Fibroblast of skin of left quadriceps (primary cell): ENCODE data around the gene FAM53A.
A peak's percentile ranks its signal among the peaks of the same experiment; 100 is the strongest.
"Not testable (repeated sequence)": the region's sequence is repeated elsewhere in the genome, so short reads cannot be mapped to it uniquely, and the experiment has no call there.

ENCODE experiments used
- DNase-seq, 2 experiments: peaks; one replicate each; pipeline ENCODE4 v3.0.0-alpha.2; 2013; ENCODE audit warnings: low read depth in 2 of 2

Gene FAM53A

DNA sequence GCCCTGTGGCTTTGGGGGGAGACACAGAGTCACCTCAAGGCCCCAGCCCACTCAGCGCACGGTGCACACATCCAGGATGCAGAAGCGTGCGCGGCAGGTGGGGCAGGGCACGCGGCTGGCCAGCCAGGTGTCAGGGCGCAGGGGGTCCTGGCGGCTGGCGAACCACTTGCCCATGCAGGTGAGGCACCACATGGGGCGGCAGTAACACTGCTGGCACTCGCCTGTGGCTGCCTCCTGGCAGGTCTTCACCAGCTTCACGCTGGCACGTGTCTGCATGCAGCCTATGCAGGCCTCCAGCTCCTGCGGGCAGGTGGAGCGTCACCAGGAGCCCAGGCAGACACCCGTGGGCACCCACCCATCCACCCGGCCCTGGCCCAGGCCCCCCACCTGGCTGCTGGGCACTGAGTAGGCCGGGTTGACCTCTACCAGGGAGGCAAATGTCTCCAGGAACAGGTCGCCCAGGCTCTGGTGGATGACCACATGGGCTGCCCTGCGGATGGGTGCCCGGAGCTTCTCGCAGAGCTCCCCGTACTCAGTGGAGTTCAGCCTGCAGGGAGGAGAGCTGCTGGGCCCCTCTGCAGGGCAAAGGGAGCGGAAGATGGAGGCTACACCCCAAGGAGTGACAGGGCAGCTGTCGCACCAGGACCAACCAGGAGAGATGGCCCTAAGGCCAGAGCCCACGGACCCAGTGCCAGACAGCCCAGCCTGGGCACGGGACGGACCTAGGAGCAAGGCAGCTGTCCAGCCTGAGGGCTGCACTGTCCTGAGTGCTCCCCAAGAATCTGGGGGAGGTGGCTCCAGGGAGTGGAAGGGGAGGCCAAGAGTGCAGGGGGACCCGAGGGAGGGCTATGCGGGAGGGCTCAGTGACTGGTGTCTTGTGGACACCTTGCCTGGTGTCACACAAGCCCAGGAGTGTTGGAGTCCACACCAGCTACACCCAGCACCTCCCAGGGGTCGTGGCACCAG lies 33.3 kb upstream of the FAM53A start:
- DNase-seq: no peak

DNA sequence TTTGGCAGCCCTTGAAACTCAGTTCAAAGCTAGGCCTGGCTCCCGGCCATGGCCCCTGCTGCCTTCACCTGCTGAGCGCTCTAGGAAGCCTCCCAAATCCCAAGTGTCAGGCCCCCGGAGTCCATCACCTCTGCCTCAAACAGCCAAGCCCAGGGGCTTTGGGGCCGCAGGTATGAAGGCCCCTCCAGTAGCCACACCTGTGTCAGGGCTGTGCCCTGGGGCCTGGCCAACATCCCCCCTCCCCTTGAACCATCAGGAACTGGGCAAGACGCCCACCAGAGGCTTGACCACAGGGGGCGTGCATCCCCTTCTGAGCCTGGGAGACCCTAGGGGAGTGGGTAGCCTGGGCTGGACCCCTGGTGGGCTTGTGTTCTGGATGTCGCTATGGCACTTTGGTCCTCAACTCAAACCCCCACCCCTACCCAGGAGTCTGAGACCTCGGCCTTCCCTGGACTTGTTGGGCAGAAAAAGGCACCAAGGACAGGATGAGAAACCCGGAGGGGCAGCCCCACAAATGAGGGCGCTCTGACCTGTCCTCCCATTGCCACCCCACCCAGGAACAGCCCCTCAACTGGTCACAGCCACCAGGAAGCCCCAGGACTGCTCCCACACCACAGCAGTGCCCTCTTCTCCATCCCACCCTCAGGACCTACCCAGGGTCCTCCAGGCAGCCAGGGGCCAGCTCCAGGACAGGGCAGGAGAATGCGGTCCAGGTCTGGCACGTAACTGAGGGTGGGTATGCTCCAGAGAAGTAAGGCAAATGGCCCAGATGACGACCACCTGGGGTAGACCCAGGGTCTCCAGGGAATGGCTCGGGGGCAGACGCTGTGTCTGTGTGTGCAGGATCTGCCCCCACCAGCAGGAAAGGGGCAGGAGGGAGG lies 32.2 kb upstream of the FAM53A start:
- no peak for DNase-seq

DNA sequence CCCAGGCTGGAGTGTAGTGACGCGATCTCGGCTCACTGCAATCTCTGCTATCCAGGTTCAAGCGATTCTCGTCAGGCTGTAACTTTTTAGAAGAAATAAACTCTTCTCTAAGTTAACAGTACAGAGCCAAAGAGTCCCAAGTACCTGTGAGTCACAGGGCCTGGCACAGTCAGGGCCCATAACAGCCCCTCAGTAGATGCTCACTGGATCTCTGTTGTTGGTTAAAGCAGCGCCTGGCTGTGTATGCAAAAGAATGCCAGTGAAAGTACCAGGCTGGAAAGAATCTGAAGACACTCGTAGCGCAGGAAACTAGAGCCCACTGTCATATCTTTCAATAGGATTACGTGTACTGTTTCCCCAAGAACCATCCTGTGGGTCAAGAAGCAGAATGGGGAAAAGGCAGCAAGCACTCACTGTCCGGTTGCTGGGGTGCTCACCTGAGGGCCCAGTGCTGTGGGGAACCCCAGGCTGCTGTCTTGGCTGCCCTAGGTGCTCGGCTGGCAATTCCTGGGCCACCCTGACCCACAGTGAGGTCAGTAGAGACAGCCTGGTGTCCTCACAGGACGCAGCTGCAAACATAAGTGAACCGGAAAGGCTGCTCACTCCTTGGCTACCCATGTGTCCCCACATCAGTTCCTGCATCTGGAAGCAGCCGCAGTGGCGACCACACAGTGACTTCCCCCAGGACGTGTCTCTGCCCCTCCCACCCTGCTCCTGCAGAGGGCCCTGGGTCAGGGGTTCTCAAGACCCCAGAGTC lies 31.1 kb upstream of the FAM53A start:
- DNase-seq: no peak

DNA sequence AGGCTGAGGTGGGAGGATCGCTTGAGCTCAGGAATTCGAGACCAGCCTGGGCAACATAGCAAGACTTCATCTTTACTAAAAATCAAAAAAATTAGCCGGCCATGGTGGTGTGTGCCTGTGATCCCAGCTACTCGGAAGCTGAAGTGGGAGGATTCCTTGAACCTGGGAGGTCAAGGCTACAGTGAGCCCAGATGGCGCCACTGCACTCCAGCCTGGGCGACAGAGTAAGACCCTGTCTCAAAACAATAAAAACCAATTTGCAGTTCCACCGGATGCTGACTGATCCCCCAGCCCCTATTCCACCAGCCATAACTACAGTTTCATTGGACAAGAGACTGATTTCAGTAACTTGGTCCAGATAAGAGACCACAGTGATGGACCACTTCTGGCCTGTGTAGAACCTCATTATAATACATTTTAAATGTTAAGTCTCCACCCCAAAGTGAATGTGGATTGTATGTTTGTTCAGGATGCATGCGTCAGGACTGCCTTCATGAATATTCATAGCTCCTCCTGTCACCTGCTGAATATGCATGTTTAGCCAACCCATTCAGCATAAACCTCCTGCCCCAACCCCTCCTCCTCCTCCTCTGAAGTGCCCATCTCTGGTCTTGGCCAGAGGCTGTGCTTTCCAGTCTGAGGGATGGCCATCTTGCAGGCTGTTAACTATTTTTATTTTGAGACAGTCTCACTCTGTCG lies 30.3 kb upstream of the FAM53A start:
- no peak for DNase-seq

DNA sequence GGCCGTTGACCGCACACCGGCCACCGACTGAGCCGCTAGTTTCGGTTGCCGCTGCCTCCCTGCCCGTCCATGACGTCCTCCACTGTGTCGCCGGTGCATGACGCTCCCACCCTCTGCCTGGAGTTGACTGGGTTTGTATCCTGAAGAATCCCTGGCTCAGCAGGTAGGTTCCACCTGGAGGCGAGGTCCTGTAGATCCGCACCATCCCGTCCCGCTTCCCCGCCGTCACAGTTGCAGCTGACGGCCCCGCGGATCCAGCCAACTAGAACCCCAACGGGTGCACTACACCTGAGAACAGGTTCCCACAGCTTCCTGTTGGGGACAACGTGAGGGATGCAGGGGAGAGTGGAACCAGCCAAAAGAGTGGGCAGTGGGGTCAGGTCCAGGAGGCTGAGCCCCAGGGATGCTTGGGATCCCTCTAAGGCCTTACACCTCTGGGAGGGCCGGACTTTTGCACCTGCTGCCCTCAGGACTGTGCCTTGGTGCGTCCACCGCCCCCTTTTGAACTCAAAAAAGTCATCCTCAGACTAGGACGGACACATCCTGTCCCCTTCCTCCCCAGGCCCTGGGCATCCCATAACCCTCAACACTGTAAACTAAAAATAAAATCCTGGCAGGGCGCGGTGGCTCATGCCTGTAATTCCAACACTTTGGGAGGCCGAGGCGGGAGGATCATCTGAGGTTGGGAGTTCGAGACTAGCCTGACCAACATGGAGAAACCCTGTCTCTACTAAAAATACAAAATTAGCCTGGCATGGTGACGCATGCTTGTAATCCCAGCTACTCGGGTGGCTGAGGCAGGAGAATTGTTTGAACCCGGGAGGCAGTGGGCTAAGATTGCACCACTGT lies 29.1 kb upstream of the FAM53A start:
- no peak for DNase-seq

DNA sequence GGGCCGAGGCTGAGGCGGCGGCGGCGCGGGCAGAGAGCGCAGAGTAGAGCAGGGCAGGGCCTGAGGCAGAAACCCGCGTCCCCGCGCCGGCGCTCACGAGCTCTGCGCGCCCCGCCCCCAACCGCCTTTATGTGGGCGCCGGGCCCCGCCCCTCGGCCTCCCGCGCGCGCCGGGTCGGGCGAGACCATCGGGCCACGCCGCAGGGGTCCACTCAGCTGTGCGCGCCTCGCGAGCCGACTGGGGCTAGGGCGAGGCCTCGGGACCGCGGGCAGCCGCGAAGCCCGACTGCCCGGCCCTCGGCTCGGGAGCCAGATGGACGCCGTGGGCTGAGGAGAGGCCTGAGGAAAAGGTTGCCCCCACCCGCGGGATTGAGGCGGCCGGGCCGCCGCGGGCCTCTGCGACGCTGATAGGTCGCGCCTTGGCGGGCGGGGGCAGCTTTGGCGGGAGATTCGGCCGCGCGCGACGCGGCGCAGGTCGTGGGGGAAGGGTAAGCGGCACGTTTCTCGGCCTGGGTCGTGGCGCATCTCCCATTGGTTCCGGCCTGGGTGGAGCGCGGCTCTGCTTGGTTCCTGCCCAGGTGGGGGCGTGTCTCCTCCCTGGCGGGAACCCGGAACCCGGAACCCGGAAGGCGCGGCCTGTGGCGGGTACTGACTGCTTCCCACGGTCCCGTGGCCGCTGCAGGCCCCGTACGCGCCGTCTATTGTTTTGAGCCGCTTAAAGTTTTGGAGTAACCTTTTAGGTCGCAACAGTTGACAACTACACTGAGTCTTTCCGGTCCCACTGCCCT lies 28.3 kb upstream of the FAM53A start, which contains the start of gene SLBP:
TSS of gene SLBP (minus strand) at position 104 of the 787 bp plus-strand sequence. CDS start 131 bp downstream, outside the sequence.
- DNase-seq: peak; percentile 75 to 77

DNA sequence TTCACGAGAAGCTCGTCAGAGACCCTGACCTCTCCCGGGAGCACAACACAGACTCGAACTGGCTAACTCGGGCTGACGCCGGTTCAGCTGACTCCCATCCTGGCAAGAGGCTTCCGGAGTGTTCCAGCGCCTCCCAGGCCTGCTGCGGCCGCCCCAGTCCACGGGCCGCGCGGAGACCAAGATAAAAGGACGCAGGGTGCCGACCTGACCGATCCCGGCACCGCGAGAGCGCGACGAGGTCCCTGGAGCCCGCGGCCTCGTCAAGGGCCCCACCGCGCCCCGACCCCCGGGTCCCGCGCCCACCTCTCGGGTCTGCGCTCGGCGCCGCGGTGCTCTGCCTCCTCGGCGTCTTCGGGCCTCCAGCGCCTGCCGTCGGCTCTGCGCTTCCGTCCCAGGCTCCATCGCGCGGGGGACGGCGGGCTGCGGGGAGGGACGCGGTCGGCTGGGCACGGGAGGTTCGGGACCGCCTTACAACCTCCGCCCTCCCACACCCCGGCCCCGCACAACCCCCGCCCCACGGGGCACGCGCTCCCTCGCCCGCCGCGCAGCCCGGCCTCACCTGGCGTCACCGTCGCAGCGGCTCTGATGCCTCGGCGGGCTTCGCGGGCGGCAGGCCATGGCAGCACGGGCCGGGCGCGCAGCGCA lies 27.6 kb upstream of the FAM53A start:
- no peak for DNase-seq

DNA sequence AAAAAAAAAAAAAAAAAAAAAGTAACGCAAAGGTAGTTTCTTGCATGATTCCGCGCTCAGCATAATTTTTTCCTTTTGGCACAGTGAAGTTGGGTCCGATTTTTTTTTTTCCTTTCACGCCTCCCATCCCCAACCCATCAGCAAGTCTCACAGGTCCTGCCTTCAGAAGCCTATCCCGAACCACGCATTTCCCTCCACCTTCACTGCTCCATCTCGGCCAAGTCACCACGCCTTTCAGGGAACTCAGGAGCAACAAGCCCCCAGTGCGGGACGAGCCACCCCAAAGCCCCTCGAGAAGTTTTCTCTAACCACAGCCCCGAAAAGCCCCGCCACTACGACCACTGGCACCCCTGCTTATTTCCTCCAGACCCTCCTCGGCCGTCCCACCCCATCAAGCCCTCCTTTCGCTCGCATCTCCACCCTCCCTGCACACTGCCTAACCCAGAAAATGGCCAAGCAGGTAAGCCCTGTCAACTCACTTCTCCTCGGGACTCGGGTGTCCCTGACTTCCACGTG lies 27.0 kb upstream of the FAM53A start:
- no peak for DNase-seq

DNA sequence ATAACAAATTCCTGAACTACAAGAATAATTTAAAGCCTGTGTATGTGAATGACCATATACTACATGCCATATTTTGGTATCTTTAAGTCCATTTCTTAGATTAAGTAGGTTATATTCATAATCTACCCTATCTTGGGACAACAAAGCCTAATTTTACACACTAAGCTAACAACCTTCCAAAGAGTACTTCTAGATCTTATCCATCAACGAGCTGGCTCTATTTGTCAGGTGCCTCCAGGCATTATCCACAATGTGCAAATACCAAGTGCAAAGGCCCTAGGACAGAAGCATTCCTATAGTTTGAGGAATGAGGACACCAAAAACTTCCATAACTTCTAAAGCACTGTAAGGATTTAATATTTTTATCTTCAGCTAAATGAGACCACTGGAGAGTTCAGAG lies 24.5 kb upstream of the FAM53A start:
- no peak for DNase-seq

DNA sequence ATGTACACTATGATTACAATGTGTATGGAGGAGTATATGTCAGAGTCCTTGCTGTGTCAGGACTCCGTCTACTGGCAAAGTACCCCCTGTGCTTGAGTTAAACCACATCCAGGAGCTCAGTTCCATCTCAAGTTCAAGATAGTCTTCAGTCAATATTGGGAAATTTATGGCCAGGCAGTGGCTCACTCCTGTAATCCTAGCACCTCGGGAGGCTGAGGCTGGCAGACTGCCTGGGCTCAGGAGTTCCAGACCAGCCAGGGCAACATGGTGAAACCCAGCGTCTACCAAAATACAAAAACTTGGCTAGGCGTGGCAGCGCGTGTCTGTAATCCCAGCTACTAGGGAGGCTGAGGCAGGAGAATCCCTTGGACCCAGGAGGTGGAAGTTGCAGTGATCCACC lies 22.2 kb upstream of the FAM53A start:
- DNase-seq: no peak

DNA sequence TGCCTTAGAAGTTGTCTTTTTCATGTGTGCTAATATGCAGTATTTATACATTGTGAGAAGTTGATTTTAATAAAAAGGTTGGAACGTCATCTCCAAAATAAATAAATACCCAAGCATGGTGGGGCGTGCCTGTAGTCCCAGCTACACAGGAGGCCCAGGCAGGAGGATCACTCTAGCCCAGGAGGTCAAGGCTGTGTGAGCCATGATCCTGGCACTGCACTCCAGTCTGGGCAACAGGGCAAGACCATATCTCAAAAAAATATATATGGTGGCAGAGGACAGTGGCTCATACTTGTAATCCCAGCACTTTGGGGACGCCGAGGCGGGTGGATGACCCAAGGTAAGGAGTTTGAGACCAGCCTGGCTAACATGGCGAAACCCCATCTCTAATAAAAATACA lies 21.6 kb upstream of the FAM53A start:
- DNase-seq: no peak

DNA sequence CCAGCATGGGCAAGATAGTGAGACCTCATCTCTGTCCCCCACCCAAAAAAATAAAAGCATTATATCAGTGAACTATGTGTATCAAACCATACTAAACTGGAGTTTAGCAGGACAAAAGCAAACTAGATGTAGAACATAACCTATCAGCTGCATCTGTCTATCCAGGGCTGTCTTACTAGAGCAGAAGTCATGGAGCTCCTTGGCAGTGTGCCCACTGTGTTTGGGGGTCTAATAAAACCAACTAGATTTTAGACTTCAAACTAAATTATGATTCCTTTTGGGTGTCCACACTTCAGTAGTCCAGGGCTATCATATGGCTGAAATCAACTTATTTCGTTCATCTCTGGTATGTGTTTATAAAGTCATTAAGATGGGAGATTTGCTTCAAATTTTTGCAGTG lies 19.8 kb upstream of the FAM53A start:
- no peak for DNase-seq

DNA sequence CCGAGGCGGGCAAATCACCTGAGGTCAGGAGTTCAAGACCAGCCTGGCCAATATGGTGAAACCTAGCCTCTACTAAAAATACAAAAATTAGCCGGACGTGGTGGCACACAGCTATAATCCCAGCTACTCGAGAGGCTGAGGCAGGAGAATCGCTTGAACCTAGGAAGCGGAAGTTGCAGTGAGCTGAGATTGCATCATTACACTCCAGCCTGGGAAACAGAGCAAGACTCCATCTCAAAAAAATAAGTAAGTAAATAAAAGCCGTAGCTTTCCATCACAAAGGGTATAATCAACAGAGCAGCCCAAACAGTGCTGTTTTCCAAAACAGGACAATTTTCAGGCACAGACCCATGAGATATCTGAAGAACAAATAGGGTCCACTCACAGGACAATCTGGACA lies 17.6 kb upstream of the FAM53A start:
- DNase-seq: not testable (repeated sequence)

DNA sequence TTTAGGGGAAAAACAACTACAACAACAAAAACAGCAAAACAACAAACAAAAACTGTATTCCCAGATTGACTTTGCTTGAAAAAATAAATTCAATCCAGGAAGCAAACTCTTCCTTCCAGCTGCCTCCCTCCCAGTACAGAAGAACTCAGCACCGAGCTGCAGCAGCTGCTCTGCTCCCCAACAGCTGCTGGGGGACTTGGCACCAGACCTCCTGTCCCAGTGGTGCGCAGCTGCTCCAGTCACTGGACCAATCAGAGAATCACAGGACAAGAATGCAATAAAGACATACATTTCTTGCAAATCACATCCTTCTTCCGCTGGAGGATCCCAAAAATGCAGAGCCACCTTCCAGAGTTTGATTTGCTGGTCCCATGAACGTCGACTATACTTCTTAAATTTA lies 11.8 kb upstream of the FAM53A start:
- no peak for DNase-seq

DNA sequence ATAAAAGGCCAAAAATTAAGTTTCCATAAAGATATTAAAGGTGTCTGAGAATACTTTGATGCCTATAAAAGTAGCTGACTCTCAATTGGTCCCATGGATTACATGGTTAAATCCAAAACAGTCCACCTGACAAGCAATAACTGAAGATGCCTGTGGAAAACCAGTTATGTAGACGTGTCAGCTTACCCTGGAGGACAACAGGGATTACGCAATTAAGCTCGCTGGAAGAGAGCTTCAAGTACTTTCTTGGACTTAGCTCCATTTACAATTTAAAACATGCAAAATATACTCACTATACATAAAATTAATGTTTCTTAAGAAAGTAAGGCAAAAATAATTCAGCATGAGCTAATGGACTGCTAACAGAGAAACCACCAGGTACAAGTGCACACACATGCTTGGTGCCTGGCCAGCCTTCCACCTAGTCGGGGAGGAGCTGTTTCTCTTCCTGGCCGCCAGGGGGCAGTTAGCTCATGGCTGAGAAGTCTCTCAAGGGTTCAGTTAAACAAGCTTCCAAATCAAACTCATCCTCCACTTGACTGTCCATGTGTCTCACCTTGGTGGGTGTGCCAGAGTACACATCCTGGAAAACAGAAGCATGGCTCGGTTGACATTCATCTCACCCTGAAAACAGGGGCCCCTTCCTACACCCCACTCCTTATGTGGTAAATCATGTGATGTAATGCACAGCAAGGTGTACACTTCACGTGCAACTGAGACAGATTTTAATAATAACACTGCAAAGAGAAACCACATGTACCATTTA lies 9.2 kb upstream of the FAM53A start:
- DNase-seq: peak; percentile 32 to 41

DNA sequence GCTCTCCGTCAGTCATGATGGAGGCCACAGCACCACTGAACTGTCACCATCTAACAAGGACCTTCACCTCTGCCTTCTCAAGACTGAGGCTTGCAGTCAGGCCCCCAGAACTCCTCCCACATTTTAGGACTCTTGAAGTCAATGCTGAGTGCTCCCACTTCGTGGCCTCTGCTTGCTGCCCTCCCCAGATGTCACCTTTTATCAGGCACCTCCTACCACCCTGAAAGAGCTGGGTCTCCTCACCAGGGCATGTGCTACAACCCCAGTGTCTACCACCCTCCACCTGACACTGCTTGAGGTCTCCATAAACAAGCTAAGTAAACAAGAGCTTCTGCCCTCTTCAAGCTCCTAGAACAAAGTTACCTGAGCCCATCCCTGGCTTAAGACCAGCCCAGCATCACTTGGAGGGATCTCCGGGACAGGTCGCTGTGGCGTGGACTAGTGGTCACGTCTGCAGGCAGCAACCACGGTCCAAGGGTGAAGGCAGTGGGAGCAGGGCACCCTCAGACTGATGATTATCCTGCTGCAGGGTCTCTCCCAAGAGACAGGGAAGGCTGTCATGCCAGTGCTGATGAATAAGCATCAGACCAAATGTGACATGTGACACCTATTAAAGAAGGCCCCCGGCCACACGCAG lies 7.7 kb upstream of the FAM53A start:
- DNase-seq: no peak

DNA sequence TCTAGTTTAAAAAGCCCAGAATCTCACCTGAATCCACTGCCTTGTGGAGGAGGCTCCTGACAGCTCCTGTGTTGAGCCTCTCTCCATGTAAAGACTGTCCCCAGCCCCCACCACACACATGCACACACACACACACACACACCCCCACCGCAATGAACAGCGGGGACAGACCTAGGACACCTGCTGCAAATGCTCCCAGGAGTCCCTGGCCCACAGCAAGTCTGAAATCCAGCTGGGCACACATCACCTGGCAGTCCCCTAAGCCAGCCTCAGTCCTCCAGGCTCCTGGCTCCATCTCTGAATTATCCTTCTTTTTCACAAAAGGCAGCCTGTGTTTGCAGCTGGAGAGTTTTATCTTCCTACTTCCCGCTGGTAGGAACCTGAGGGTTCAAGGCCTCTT lies 6.6 kb upstream of the FAM53A start:
- DNase-seq: no peak
